ENCODE measurements around the gene C19orf53.
A peak's percentile ranks its signal among the peaks of the same experiment; 100 is the strongest.
"Not testable (repeated sequence)": the region's sequence is repeated elsewhere in the genome, so short reads cannot be mapped to it uniquely, and the experiment has no call there.

Gene C19orf53

GRCh38 chr19:13774217-13775191 is at the start of gene C19orf53:
TSS of gene C19orf53 (plus strand) at chr19:13774456. CDS start at chr19:13774478, 22 bp downstream.
- FAIRE-seq, result peak; percentile 72

- FAIRE-seq, result no peak
These were observed 47.9 kb upstream of the C19orf53 start for GRCh38 chr19:13726323-13726722.

GRCh38 chr19:13727798-13728197 is 46.5 kb upstream of the C19orf53 start:
- FAIRE-seq, result no peak

GRCh38 chr19:13729859-13730258 is 44.4 kb upstream of the C19orf53 start:
- FAIRE-seq, result peak; percentile 54

GRCh38 chr19:13731147-13731964 is 42.9 kb upstream of the C19orf53 start:
- FAIRE-seq, result peak; percentile 88

GRCh38 chr19:13732337-13732736 is 41.9 kb upstream of the C19orf53 start:
- FAIRE-seq, result no peak

- no peak for FAIRE-seq
These were observed 39.5 kb upstream of the C19orf53 start for GRCh38 chr19:13734751-13735150.

- FAIRE-seq, result no peak
These were observed 36.2 kb upstream of the C19orf53 start for GRCh38 chr19:13738073-13738472.

GRCh38 chr19:13741893-13742292 is 32.4 kb upstream of the C19orf53 start:
- no peak for FAIRE-seq

- FAIRE-seq, result no peak
These were observed 31.5 kb upstream of the C19orf53 start for GRCh38 chr19:13742756-13743155.

GRCh38 chr19:13744174-13744573 is 30.1 kb upstream of the C19orf53 start:
- no peak for FAIRE-seq

- FAIRE-seq, result no peak
These were observed 27.2 kb upstream of the C19orf53 start for GRCh38 chr19:13747098-13747453.

GRCh38 chr19:13748169-13748828 is 26.0 kb upstream of the C19orf53 start:
- FAIRE-seq, result no peak

- FAIRE-seq, result no peak
These were observed 22.8 kb upstream of the C19orf53 start for GRCh38 chr19:13751436-13751835.

GRCh38 chr19:13753622-13754021 is 20.6 kb upstream of the C19orf53 start:
- FAIRE-seq, result not testable (repeated sequence)

- FAIRE-seq, result no peak
These were observed 18.0 kb upstream of the C19orf53 start for GRCh38 chr19:13756210-13756609.

- no peak for FAIRE-seq
These were observed 16.2 kb upstream of the C19orf53 start for GRCh38 chr19:13757805-13758772.

- FAIRE-seq, result no peak
These were observed 15.5 kb upstream of the C19orf53 start for GRCh38 chr19:13758795-13759194.

- no peak for FAIRE-seq
These were observed 12.8 kb upstream of the C19orf53 start for GRCh38 chr19:13761423-13761822.

GRCh38 chr19:13762635-13763235 is 11.5 kb upstream of the C19orf53 start:
- FAIRE-seq, result no peak

GRCh38 chr19:13763265-13763664 is 11.0 kb upstream of the C19orf53 start:
- FAIRE-seq, result no peak

Measured in A204.1 (cell line).